NCI-H187 (cell line): Measurements from ENCODE around the gene IGHMBP2.

Experiments
- DNase-seq, 2 experiments: peaks; one replicate each; lab custom pipeline; 2025; lab: John Stamatoyannopoulos, UW

IGHMBP2 gene

GRCh38 chr11:68927280-68928135, 23.8 kb downstream of the IGHMBP2 start:
- DNase-seq: no peak

- DNase-seq: no peak
These were observed 24.6 kb downstream of the IGHMBP2 start for GRCh38 chr11:68928136-68928880.

- DNase-seq: no peak
These were observed 25.4 kb downstream of the IGHMBP2 start for GRCh38 chr11:68929135-68929534.

GRCh38 chr11:68929706-68930570, 26.2 kb downstream of the IGHMBP2 start:
- no peak for DNase-seq

GRCh38 chr11:68930991-68931855, 27.5 kb downstream of the IGHMBP2 start:
- DNase-seq: no peak

- no peak for DNase-seq
These were observed 28.2 kb downstream of the IGHMBP2 start for GRCh38 chr11:68931911-68932310.

- no peak for DNase-seq
These were observed 28.7 kb downstream of the IGHMBP2 start for GRCh38 chr11:68932358-68932757.

GRCh38 chr11:68932933-68933577, 29.4 kb downstream of the IGHMBP2 start:
- DNase-seq: no peak

GRCh38 chr11:68933605-68934320, 30.1 kb downstream of the IGHMBP2 start:
- DNase-seq: no peak

- DNase-seq: no peak
These were observed 30.6 kb downstream of the IGHMBP2 start for GRCh38 chr11:68934321-68934645.

- no peak for DNase-seq
These were observed 31.0 kb downstream of the IGHMBP2 start for GRCh38 chr11:68934666-68935065.

GRCh38 chr11:68935066-68935465, 31.4 kb downstream of the IGHMBP2 start:
- DNase-seq: no peak

GRCh38 chr11:68935516-68936357, 32.0 kb downstream of the IGHMBP2 start:
- DNase-seq: no peak

- no peak for DNase-seq
These were observed 32.6 kb downstream of the IGHMBP2 start for GRCh38 chr11:68936358-68936636.

- DNase-seq: no peak
These were observed 33.3 kb downstream of the IGHMBP2 start for GRCh38 chr11:68936676-68937620.

GRCh38 chr11:68938088-68938487, 34.4 kb downstream of the IGHMBP2 start:
- no peak for DNase-seq

- DNase-seq: no peak
These were observed 35.3 kb downstream of the IGHMBP2 start for GRCh38 chr11:68938816-68939582.
